GM12878 (cell line): ENCODE measurements around the gene LRRC63. TPM values are rescaled to one million over a fixed set of nuclear protein-coding genes. Genes with fewer than 3 reads are reported as not detected.

Experiments used
- ATF2 ChIP-seq: IDR thresholded peaks from 2 replicates; pipeline ENCODE4 v1.6.1; 2012; ENCODE audit warnings: low read length, inconsistent platforms
- BHLHE40 ChIP-seq, 2 experiments: fragments of 450-650 bp in 1 of 2; IDR thresholded peaks; 2 replicates each; pipeline ENCODE4 v1.6.1; 2011 to 2017; ENCODE audit warnings: low read depth in 2 of 2, borderline replicate concordance in 1 of 2, improper control_type of control experiment in 1 of 2, low read length in 1 of 2, mild to moderate bottlenecking in 1 of 2
- CBX3 ChIP-seq: fragments of 200-600 bp; sonication (generic); IDR thresholded peaks from 2 replicates; pipeline ENCODE4 v1.6.1; 2016; ENCODE audit warnings: low read depth, borderline replicate concordance
- CHD1 ChIP-seq: IDR thresholded peaks from 2 replicates; pipeline ENCODE4 v1.6.1; 2012; ENCODE audit warnings: low read depth, low read length, improper control_type of control experiment
- CHD2 ChIP-seq: IDR thresholded peaks from 2 replicates; pipeline ENCODE4 v1.6.1; 2011; ENCODE audit warnings: low read depth, low read length, improper control_type of control experiment, borderline replicate concordance
- DPF2 ChIP-seq: fragments of 450-650 bp; IDR thresholded peaks from 2 replicates; pipeline ENCODE4 v1.6.1; 2017; ENCODE audit warnings: mild to moderate bottlenecking
- E2F8 ChIP-seq: fragments of 450-650 bp; IDR thresholded peaks from 2 replicates; pipeline ENCODE4 v1.6.1; 2018; ENCODE audit warnings: mild to moderate bottlenecking, low read depth, moderate library complexity; ENCODE audit not compliant: partially characterized antibody
- EED ChIP-seq: sonication (generic); IDR thresholded peaks from 2 replicates; pipeline ENCODE4 v1.6.1; 2016; ENCODE audit warnings: antibody characterized with exemption, low read depth
- EGR1 ChIP-seq, 2 experiments: IDR thresholded peaks; 1 replicate in 1 of 2; 2 replicates in 1 of 2; pipeline ENCODE4 v1.6.1; 2011 to 2012; ENCODE audit warnings: low read depth in 2 of 2, low read length in 2 of 2, borderline replicate concordance in 1 of 2, mild to moderate bottlenecking in 1 of 2, moderate library complexity in 1 of 2
- EZH2 ChIP-seq: IDR thresholded peaks from 2 replicates; pipeline ENCODE4 v1.6.1; 2012; ENCODE audit warnings: low read depth, mild to moderate bottlenecking, control low read depth, inconsistent platforms, low read length, borderline replicate concordance; ENCODE audit not compliant: control insufficient read depth
- FOXM1 ChIP-seq: IDR thresholded peaks from 2 replicates; pipeline ENCODE4 v1.6.1; 2012; ENCODE audit warnings: low read depth, mild to moderate bottlenecking, inconsistent platforms, low read length, moderate library complexity
- GABPA ChIP-seq: IDR thresholded peaks from 2 replicates; pipeline ENCODE4 v1.6.1; 2014; ENCODE audit warnings: antibody characterized with exemption, low read depth, mild to moderate bottlenecking, inconsistent platforms
- HCFC1 ChIP-seq: fragments of 150-350 bp; IDR thresholded peaks from 2 replicates; pipeline ENCODE4 v1.6.1; 2014; ENCODE audit warnings: low read length
- IKZF2 ChIP-seq, 2 experiments: fragments of 450-650 bp; IDR thresholded peaks; 2 replicates each; pipeline ENCODE4 v1.6.1; 2017; ENCODE audit warnings: mild to moderate bottlenecking in 2 of 2, moderate library complexity in 2 of 2
- MXI1 ChIP-seq: fragments of 150-350 bp; IDR thresholded peaks from 2 replicates; pipeline ENCODE4 v1.6.1; 2011; ENCODE audit warnings: low read depth, mild to moderate bottlenecking, inconsistent platforms, low read length, improper control_type of control experiment
- NFYA ChIP-seq: IDR thresholded peaks from 2 replicates; pipeline ENCODE4 v1.6.1; 2011; ENCODE audit warnings: low read depth, mild to moderate bottlenecking, low read length, improper control_type of control experiment, borderline replicate concordance
- POLR2AphosphoS2 ChIP-seq: IDR thresholded peaks from 2 replicates; pipeline ENCODE4 v1.6.1; 2011; ENCODE audit warnings: low read depth, mild to moderate bottlenecking, low read length, improper control_type of control experiment, moderate library complexity
- RB1 ChIP-seq: fragments of 450-650 bp; formaldehyde crosslinking; IDR thresholded peaks from 2 replicates; pipeline ENCODE4 v1.6.1; 2017; ENCODE audit warnings: mild to moderate bottlenecking, borderline replicate concordance
- RELB ChIP-seq: fragments of 450-650 bp; IDR thresholded peaks from 2 replicates; pipeline ENCODE4 v1.6.1; 2017; ENCODE audit warnings: low read depth, mild to moderate bottlenecking, moderate library complexity
- SIN3A ChIP-seq: IDR thresholded peaks from 2 replicates; pipeline ENCODE4 v1.6.1; 2012; ENCODE audit warnings: low read depth, low read length, improper control_type of control experiment
- SPI1 ChIP-seq: IDR thresholded peaks from 2 replicates; pipeline ENCODE4 v1.6.1; 2011; ENCODE audit warnings: low read depth, mild to moderate bottlenecking, low read length, moderate library complexity, borderline replicate concordance; ENCODE audit not compliant: insufficient read depth
- TCF7 ChIP-seq: IDR thresholded peaks from 2 replicates; pipeline ENCODE4 v1.6.1; 2014; ENCODE audit warnings: antibody characterized with exemption, borderline replicate concordance
- ZBED1 ChIP-seq: IDR thresholded peaks from 2 replicates; pipeline ENCODE4 v1.6.1; 2016; ENCODE audit warnings: borderline replicate concordance
- polyA plus RNA-seq, 11 experiments: library from polyadenylated mRNA; depleted of rRNA in 4 of 11; unstranded in 6 of 11; stranded (reverse) in 5 of 11; fragments of >200 nt; fragmentation: Nextera tagmentation in 4 of 11; fragmentation: Illumina TruSeq in 1 of 11; extraction: Ambion mirVana in 4 of 11; extraction: Trizol in 1 of 11; gene quantifications; 1 replicate in 1 of 11; 2 replicates in 10 of 11; pipeline versions ENCODE4 v1.2.1 to v1.2.3, GENCODE V29; 2011 to 2016; ENCODE audit warnings: inconsistent platforms in 2 of 11, missing spikeins in 2 of 11, low read depth in 1 of 11
- total RNA-seq, 4 experiments: library from RNA; depleted of rRNA in 3 of 4; stranded (reverse); fragments of >200 nt in 3 of 4; fragmentation: Illumina TruSeq in 1 of 4; extraction: Trizol in 1 of 4; gene quantifications; 2 replicates each; pipeline versions ENCODE4 v1.2.1 to v1.2.3, GENCODE V29; 2013 to 2021

LRRC63 gene
- total and polyA plus RNA-seq, 10 of the 15 experiments (the other 5 are each of a cell fraction or from before 2014, with no cell fraction given) = 0.34 to 0.98 (median 0.76) TPM; not detected in 1

- TF ChIP-seq FOXM1 = peak; percentile 21; the same call in 1 of the 2 replicates
- TF ChIP-seq BHLHE40 (IDR thresholded peaks at IDR 0.05; ENCODE audit: borderline replicate concordance in 1 of 2, low read depth in 2 of 2, low read length in 1 of 2) = 0 out of 4 replicates have a peak, but pooled peaks of 1 of the 2 experiments have one; percentile 50
- TF ChIP-seq GABPA = peak; percentile 32; the same call in 1 of the 2 replicates
- 0 out of 2 replicates have a peak, but pooled peaks have one; percentile 29 for TF ChIP-seq EED
- no peak for TF ChIP-seq ZBED1
- TF ChIP-seq ATF2 = peak; percentile 65; the same call in 1 of the 2 replicates
- TF ChIP-seq IKZF2 (IDR thresholded peaks at IDR 0.05) = peak; percentile 74 to 86; a peak in 3 of 4 replicates
- no peak for TF ChIP-seq HCFC1
- TF ChIP-seq CHD2 = peak; percentile 66
- peak; percentile 37; the same call in 1 of the 2 replicates for TF ChIP-seq SIN3A
- TF ChIP-seq NFYA = no peak
- no peak for TF ChIP-seq E2F8
- no peak for TF ChIP-seq CHD1
- TF ChIP-seq EZH2 = no peak
- TF ChIP-seq EGR1 (IDR thresholded peaks at IDR 0.05; ENCODE audit: borderline replicate concordance in 1 of 2, low read depth in 2 of 2, low read length in 2 of 2) = peak in 1 of 2 experiments; percentile 60; a peak in 2 of 3 replicates
- peak; percentile 66; the same call in 1 of the 2 replicates for TF ChIP-seq TCF7
- TF ChIP-seq SPI1 = peak; percentile 90
- peak; percentile 62 for TF ChIP-seq RELB
- TF ChIP-seq RB1 = peak; percentile 42; the same call in 1 of the 2 replicates
- peak; percentile 43; the same call in 1 of the 2 replicates for TF ChIP-seq DPF2
- no peak for TF ChIP-seq CBX3
- TF ChIP-seq POLR2AphosphoS2 = no peak
- peak; percentile 59; the same call in 1 of the 2 replicates for TF ChIP-seq MXI1
These were observed 32.2 kb upstream of the LRRC63 start (continued) for GRCh38 chr13:46179491-46179908.
